ENCODE measurements around the gene DUSP28. TPM values are rescaled to one million over a fixed set of nuclear protein-coding genes. Genes with fewer than 3 reads are reported as not detected.

Gene DUSP28
- total RNA-seq, 1 donor from 2014 or later, result 9.6 TPM

GRCh38 chr2:240597054-240597418 is 36.9 kb downstream of the DUSP28 start:
- intact Hi-C loops (cut with micrococcal nuclease), result no loop called here

DNA sequence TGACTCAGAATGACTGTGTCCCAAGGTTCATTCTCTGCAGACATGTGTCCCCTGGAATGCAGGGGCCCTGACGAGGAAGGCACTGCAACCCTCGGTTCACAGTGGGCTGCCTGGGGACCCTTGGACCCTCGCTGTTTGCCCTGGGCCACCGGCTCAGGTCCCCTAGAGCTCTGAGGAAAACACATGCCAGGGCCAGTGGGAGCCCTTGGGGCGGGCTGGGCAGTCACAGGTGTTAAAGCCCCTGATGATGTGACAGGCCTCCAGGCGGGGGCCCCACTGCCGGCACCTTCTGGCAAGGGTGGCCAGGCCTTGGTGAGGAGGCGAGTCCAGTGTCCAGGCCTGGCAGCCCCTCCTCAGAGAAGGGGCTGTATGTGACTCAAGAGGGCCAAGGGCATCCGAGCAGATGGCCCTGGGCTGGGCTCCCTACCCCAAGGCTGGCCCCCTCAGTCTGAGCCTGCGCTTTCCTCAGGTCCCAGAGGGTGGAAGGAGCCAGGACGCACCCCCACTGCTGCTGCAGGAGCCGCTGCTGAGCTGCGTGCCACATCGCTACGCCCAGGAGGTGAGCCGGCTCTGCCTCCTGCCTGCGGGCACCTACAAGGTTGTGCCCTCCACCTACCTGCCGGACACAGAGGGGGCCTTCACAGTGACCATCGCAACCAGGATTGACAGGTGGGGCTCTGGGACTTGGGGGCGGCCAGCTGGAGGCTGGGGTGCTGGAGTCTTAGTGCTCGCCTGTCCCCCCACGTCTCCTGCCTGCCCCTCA is 37.4 kb downstream of the DUSP28 start:
- intact Hi-C loops (cut with micrococcal nuclease), result no loop called here

DNA sequence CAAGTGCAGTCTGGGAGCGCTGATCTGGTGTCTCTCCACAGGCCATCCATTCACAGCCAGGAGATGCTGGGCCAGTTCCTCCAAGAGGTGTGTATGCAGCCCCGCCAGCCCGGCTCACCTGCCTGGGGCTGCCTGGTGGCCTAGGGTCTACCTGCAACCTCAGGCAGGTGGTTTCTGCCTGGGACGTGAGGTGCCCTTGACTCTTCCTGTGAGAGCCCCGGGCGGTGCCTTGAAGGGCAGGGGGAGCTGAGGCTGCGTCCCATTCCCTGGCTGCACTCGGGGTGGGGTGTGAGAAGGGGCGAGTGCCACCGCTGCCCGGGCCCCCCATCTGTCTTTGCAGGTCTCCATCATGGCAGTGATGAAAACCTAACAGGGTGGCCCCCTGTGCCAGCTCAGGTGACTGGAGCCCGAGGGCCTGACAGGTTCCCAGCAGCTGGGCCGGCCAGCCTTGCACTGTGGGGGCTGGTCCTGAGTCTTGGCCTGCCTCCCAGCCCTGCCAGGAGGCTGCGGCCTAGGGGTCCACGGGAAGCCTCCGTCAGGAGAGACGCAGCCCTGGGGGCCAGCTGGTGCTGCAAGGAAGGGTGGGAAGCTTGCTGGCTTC is 38.3 kb downstream of the DUSP28 start:
- intact Hi-C loops (cut with micrococcal nuclease), result no loop called here

DNA sequence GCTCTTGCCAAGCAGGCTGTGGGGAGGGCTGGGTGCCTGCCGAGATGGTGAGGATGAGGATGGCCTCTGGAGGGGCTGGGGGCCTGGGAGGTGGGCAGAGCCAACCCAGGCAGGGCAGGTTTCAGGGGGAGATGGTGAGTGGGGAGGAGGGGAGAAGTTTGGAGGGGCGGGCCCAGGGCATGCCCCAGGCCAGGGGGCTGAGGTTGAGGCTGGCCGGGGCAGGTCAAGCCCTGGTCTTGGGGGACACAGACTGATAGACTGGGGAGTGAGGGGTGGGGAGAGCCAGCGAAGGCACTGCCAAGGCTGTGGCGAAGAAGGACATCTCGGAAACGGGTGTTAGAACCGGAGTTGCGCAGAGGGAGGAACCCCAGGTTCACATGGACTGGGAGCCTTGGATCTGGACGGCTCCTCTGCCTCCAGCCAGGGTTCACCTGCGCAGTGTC is 39.0 kb downstream of the DUSP28 start:
- intact Hi-C loops (cut with micrococcal nuclease), result no loop called here

DNA sequence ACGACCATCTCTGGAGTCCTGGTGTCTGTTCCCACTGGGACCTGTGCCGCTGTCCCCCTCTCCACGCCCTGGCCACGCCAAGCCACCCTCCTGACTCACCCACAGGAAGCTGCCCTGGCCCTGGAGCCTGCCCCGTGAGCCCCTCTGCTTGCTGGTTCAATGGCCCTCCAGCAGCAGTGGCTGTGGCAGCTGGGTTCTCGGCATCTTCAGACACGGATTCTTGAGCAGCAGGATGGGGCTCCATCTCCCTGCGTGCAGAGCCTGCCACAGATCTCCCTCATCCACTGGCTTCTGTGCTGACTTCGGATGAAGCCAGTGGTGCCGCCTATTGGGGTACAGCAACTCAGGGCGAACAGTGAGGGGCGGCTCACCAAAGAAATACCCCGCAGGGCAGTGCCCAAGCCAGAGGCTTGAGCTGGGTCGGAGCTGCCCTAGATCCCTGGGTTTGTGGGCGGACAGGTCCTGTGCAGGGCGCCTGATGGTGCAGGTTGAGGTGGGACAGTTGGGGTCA is 40.3 kb downstream of the DUSP28 start:
- intact Hi-C loops (cut with micrococcal nuclease), result no loop called here

GRCh38 chr2:240601061-240601830 is 41.1 kb downstream of the DUSP28 start:
- intact Hi-C loops (cut with micrococcal nuclease), result no loop called here

- intact Hi-C loops (cut with micrococcal nuclease), result no loop called here
Observed at GRCh38 chr2:240601831-240602160, 41.6 kb downstream of the DUSP28 start.

DNA sequence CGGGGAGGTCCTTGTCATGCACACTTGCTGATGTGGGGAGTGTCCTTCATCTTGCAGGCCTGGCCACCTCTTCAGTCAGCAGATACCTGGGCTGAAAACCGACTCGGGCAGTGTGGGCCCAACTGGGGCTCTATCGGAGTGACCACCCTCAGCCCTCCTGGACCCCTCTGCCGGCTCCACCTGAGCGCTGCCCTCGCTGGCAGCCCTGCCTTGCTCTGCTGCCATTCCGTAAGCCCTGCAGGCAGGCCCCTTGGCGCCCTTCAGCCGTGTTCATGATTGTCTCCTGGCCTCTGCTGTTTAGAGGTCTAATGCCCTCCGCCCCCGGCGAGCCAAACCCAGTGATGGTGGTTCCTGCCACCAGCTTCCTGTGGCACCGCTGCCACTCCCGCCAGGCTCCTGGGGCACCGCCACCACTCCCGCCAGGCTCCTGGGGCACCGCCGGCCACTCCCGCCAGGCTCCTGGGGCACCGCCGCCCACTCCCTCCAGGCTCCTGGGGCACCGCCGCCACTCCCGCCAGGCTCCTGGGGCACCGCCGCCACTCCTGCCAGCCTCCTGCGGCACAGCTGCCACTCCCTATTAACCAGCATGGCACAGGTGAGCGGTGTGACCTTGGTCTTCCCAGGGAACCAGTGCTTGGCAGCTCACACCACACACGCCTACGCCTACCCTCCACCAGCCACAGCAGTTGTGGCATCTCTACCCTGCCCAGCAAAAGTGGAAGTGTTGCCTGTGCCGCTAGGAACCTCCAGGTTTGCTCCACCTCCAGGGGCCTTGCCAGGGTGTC is 42.3 kb downstream of the DUSP28 start:
- intact Hi-C loops (cut with micrococcal nuclease), result no loop called here

DNA sequence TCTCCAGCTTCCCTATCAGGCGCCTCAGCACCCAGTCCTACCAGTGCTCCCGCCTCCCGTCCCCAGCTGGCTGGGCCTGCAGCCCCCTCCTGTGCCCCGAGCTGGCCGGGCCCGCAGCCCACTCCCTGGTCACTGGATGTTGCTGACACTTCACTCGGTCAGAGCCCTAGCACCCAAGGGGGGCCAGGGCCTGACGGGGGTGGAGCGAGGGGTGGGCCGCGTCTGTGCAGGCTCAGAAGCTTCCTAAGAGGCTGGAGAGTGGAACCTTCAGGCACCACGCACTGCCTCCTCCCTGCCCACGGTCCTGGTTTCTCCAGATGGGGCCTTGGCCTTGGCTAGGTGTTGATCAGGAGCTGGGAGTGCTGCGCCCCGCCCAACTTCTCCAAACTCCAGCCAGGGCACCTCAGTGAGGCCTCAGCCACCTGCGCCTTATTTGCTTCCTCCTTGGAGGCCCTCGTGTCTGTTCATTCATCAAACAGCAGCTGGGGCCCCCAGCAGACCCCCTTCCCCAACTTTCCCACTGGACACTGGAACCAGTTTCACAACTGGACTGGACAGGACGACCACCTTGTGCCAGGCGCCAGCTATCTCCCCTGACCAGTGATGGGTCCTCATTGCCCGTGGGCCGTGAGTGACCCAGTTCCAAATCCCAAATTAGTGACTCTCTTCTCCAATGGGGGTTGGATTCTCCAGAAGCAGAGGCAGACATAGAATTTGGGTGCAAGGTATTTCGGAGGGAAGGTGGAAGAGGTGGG is 43.1 kb downstream of the DUSP28 start:
- intact Hi-C loops (cut with micrococcal nuclease), result no loop called here

GRCh38 chr2:240603846-240604245 is 43.7 kb downstream of the DUSP28 start:
- intact Hi-C loops (cut with micrococcal nuclease), result no loop called here

DNA sequence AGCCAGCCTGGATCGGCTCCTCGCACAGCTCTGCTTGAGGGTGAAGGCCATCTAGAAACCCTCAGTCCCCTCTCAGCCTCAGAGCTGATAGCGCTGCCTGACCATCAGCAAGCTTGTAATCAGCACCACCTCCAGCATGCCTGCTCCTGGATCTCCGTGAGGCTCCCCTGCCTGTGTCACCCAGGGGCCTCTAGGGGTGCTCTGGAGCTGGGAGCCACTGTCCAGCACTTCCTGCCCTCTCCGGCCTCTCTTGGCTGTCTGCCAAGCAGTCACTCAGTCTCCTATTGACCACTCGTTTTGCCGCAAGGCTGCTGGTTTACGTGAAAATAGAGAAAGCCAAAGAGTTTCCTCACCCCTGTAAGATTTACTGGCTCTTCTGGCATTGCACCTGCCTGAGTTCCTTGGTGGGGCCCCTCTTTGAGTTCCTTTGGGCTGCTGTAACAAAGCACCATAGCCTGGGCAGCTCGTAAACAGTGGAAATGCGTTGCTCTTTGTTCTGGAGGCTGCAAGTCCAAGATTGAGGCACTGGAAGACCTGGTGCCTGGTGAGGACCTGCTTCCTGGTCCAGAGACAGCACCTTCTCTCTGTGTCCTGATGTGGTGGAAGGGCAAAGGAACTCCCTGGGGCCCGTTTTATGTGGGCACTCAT is 44.3 kb downstream of the DUSP28 start:
- intact Hi-C loops (cut with micrococcal nuclease), result no loop called here

DNA sequence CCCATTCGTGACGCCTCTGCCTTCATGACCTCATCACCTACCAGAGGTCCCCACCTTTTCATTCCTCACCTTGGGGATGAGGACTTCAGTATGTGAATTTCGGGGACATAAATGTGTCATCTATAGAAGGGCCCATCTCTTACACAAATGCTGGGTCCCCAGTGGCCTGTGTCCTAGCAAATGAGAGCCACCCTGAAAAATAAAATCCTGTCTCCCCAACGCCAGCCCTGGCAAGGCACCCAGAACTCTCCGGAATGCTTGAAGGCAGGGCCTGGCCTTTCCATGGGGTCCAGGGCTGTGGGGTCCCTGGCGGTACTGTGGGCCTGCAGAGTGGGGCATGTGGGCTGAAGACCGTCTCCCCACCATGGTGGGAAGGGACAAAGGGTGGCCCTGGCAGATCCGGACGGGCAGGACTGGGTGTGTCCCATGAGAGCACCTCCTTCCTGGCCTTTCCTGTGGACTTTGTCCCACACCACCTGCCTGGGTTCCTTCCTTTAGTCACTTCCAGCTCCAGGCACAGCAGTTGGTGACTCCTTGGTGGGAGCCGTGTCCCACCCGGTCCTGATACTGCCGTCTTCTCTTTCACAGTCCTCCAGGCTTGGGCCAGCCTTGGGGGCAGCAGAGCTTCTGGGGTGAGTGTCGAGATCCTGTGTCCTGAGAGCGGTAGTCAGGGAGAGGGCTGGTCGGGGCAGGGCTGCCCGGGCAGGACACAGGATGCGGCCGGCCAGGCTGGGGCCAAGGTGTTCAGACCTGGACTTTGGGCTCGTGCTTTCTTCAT is 45.0 kb downstream of the DUSP28 start:
- intact Hi-C loops (cut with micrococcal nuclease), result no loop called here

DNA sequence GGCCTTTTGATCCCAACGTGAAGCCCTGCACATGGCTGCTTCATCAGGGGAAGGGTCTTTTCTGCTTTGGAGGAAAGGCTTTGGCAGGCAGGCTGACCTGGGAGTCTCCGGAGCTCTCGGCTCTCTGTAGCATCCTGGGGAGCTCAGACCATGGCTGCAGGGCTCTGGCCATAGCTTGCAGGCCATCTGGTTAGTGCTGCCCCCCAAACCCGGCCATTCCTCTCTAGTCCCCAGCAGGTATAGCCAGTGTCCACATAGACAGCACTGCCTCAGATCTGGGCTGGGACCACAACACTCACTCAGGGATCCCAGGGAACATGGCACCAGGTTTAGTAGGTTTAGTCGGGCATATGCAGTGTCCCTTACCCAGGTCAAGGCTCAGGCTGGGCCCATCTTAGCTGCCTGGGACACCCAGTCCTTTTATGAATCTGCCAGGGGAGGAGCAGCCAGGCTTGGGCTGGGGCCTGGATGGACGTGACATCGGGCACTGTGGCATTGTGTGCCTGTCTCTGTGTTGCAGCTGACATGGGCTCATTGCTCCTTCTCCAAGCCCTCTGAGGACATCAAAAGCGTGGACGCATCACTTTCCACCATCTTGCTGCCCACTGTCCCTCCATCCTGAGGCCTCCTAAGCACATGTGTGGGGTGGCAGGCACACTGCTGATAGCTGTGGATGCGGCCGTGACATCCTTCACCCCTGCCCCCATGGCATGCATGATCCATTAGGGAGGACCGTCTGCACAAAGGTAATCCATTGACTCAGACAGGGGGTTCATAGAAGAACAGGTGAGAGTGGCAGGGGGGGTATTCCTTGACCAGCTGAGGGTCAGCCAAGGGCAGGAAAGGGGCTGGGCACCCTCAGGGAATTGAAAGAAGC is 45.9 kb downstream of the DUSP28 start:
- intact Hi-C loops (cut with micrococcal nuclease), result no loop called here

- intact Hi-C loops (cut with micrococcal nuclease), result no loop called here
Observed at GRCh38 chr2:240611601-240612210, 51.5 kb downstream of the DUSP28 start.

Measured in T-helper 2 cell treated with Interferon-gamma antibody and Interleukin-4, amounts not matched to agents 100 ng/mL and 5 ng/mL, for 36 hours (primary cell).